HCT116 (cell line): Measurements from ENCODE around the gene TTC23. TPM values are rescaled to one million over a fixed set of nuclear protein-coding genes. Genes with fewer than 3 reads are reported as not detected.

Experiments
- ATAC-seq: fragments of 200-7000 bp; cut with Tn5 transposase; 2 replicates; pipeline ENCODE4 v1.9.1; 2020; ENCODE audit warnings: mild to moderate bottlenecking, moderate library complexity
- Bru-seq: library from RNA; stranded (reverse); fragments of 400-500 nt; gene quantifications from one replicate; lab custom pipeline; 2021; lab: Mats Ljungman, UMichigan
- BruChase-seq, 2 experiments: library from RNA; stranded (reverse); fragments of 400-500 nt; gene quantifications; one replicate each; lab custom pipeline; 2021; lab: Mats Ljungman, UMichigan
- BruUV-seq: library from RNA; stranded (reverse); fragments of 400-500 nt; replicated peaks from 2 replicates; lab custom pipeline; 2021; lab: Mats Ljungman, UMichigan
- CTCF ChIA-PET: fragments of 300-600 bp; sonication (Branson Sonifier 250); formaldehyde crosslinking; loops from one replicate; lab custom pipeline; 2021; ENCODE audit warnings: antibody characterized with exemption; lab: Charles Lee
- POLR2A ChIA-PET: fragments of 300-600, 350-600 bp; sonication (Branson Sonifier 250); formaldehyde crosslinking; loops from one replicate; lab custom pipeline; 2021; ENCODE audit warnings: antibody characterized with exemption; lab: Charles Lee
- RAD21 ChIA-PET, 2 experiments: fragments of 300-600 bp; sonication (Branson Sonifier 250); formaldehyde crosslinking; loops; one replicate each; lab custom pipeline; 2023; ENCODE audit warnings: low total read pairs in 2 of 2; ENCODE audit not compliant: uncharacterized antibody in 2 of 2, unreplicated experiment in 2 of 2, low non-redundant PET in 1 of 2; lab: Charles Lee
- DNase-seq: peaks from one replicate; pipeline ENCODE4 v3.0.0-alpha.2; 2010; ENCODE audit warnings: low read depth, low spot score
- H2AFZ ChIP-seq: fragments of 200-600 bp; shearing (Covaris generic), sonication (generic); 2 replicates; pipeline ENCODE4 v1.6.1; 2017; ENCODE audit warnings: low read depth, mixed run types, mixed read lengths, antibody characterized with exemption, low read length; ENCODE audit not compliant: poor library complexity, severe bottlenecking
- H3K27ac ChIP-seq: 2 replicates; pipeline ENCODE4 v1.5.1; 2012; ENCODE audit warnings: low read depth, low read length
- H3K27me3 ChIP-seq: fragments of 200-600 bp; sonication (generic); 2 replicates; pipeline ENCODE4 v1.6.1; 2016; ENCODE audit warnings: mixed run types, low read length, mixed read lengths; ENCODE audit not compliant: insufficient read depth
- H3K36me3 ChIP-seq, 2 experiments: fragments of 200-500 bp in 1 of 2; fragments of 200-600 bp in 1 of 2; sonication (Bioruptor generic) in 1 of 2; sonication (generic) in 1 of 2; 2 replicates each; pipeline versions ENCODE4 v1.5.1 to v1.6.1; 2014 to 2016; ENCODE audit warnings: low read length in 2 of 2, inconsistent platforms in 1 of 2, mixed read lengths in 1 of 2, mixed run types in 1 of 2; ENCODE audit not compliant: insufficient read depth in 2 of 2, control insufficient read depth in 1 of 2
- H3K4me1 ChIP-seq, 2 experiments: fragments of 200-600 bp in 1 of 2; sonication (generic) in 1 of 2; 2 replicates each; pipeline versions ENCODE4 v1.5.1 to v1.6.1; 2012 to 2017; ENCODE audit warnings: low read length in 2 of 2, inconsistent platforms in 1 of 2, mild to moderate bottlenecking in 1 of 2, mixed read lengths in 1 of 2, mixed run types in 1 of 2, moderate library complexity in 1 of 2; ENCODE audit not compliant: insufficient read depth in 2 of 2, control insufficient read depth in 1 of 2
- H3K4me2 ChIP-seq: fragments of 200-600 bp; sonication (generic); 2 replicates; pipeline ENCODE4 v1.6.1; 2017; ENCODE audit warnings: mixed run types, low read length, mixed read lengths
- H3K4me3 ChIP-seq, 2 experiments: fragments of 200-600 bp in 1 of 2; sonication (generic) in 1 of 2; replicated peaks in 1 of 2; 2 replicates each; pipeline ENCODE4 v1.5.1; 2011 to 2016; ENCODE audit warnings: low read length in 2 of 2, control low read depth in 1 of 2, low read depth in 1 of 2, mild to moderate bottlenecking in 1 of 2, mixed read lengths in 1 of 2, mixed run types in 1 of 2
- H3K79me2 ChIP-seq: fragments of 200-600 bp; sonication (generic); 2 replicates; pipeline ENCODE4 v1.6.1; 2017; ENCODE audit warnings: mild to moderate bottlenecking, mixed run types, low read length, moderate library complexity, mixed read lengths; ENCODE audit not compliant: insufficient read depth
- H3K9ac ChIP-seq: fragments of 200-600 bp; sonication (generic); 2 replicates; pipeline ENCODE4 v1.6.1; 2016; ENCODE audit warnings: low read length, mixed read lengths
- H3K9me2 ChIP-seq: fragments of 200-600 bp; sonication (generic), shearing (Covaris generic); 2 replicates; pipeline ENCODE4 v1.6.1; 2017; ENCODE audit warnings: mixed run types, mild to moderate bottlenecking, moderate library complexity; ENCODE audit not compliant: insufficient read depth
- H3K9me3 ChIP-seq, 2 experiments: fragments of 200-500 bp in 1 of 2; fragments of 200-600 bp in 1 of 2; sonication (Bioruptor generic) in 1 of 2; sonication (generic) in 1 of 2; 2 replicates each; pipeline ENCODE4 v1.6.1; 2014 to 2017; ENCODE audit warnings: low read length in 2 of 2, mixed read lengths in 2 of 2, inconsistent platforms in 1 of 2, low read depth in 1 of 2, mild to moderate bottlenecking in 1 of 2, mixed run types in 1 of 2, moderate library complexity in 1 of 2; ENCODE audit not compliant: control insufficient read depth in 1 of 2, insufficient read depth in 1 of 2
- H4K20me1 ChIP-seq: fragments of 200-600 bp; sonication (generic), shearing (Covaris generic); 2 replicates; pipeline ENCODE4 v1.6.1; 2017; ENCODE audit warnings: mixed run types, mild to moderate bottlenecking, moderate library complexity; ENCODE audit not compliant: insufficient read depth
- ELF1 ChIP-seq: IDR thresholded peaks from 2 replicates; pipeline ENCODE4 v1.6.1; 2012; ENCODE audit warnings: low read depth, borderline replicate concordance
- EZH2phosphoT487 ChIP-seq: fragments of 200-600 bp; IDR thresholded peaks from 2 replicates; pipeline ENCODE4 v1.6.1; 2018; ENCODE audit warnings: antibody characterized with exemption, borderline replicate concordance
- FOSL1 ChIP-seq: IDR thresholded peaks from 2 replicates; pipeline ENCODE4 v1.6.1; 2012; ENCODE audit warnings: low read depth
- JUND ChIP-seq: IDR thresholded peaks from 2 replicates; pipeline ENCODE4 v1.6.1; 2012
- MAX ChIP-seq: IDR thresholded peaks from 2 replicates; pipeline ENCODE4 v1.6.1; 2012
- POLR2AphosphoS5 ChIP-seq: IDR thresholded peaks from 2 replicates; pipeline ENCODE4 v1.6.1; 2011; ENCODE audit warnings: mild to moderate bottlenecking, low read depth, low read length, moderate library complexity
- RAD21 ChIP-seq: IDR thresholded peaks from 2 replicates; pipeline ENCODE4 v1.6.1; 2012; ENCODE audit warnings: low read depth, mild to moderate bottlenecking
- REST ChIP-seq: IDR thresholded peaks from 2 replicates; pipeline ENCODE4 v1.6.1; 2012; ENCODE audit warnings: low read depth
- SP1 ChIP-seq: IDR thresholded peaks from 2 replicates; pipeline ENCODE4 v1.6.1; 2012; ENCODE audit warnings: low read depth
- intact Hi-C: fragments of 100-400 bp; cut with micrococcal nuclease; formaldehyde crosslinking; loops from 2 replicates; pipeline ENCODE4 v1.10.0; 2022
- long read RNA-seq: library from polyadenylated mRNA; unstranded; transcript quantifications from one replicate; pipeline ENCODE4 v2.0.0, GENCODE V29; 2021; ENCODE audit not compliant: unreplicated experiment
- polyA plus RNA-seq: library from polyadenylated mRNA; unstranded; fragments of >200 nt; gene quantifications from 2 replicates; pipeline ENCODE4 v1.2.1, GENCODE V29; 2012; ENCODE audit warnings: missing spikeins
- total RNA-seq: library from RNA; stranded (reverse); gene quantifications from one replicate; pipeline ENCODE4 v1.2.1, GENCODE V29; 2021; ENCODE audit not compliant: unreplicated experiment

TTC23 gene
- total RNA-seq: 10.2 TPM
- 8.3 and 9.1 TPM in 2 replicates for polyA plus RNA-seq
- percentile 63 among the genes with signal in this experiment for Bru-seq, nascent RNA
- BruChase-seq, experiment 1, labeled RNA remaining after a 6-hour chase: percentile 50 among the genes with signal in this experiment
- BruChase-seq, experiment 2, labeled RNA remaining after a 2-hour chase: percentile 55 among the genes with signal in this experiment
- long read RNA-seq, partial matches to known transcripts: 4 of 7 reads
- long read RNA-seq, other reads (novel, unspliced or antisense): 3 of 7 reads

GRCh38 chr15:99249270-99249841 lies at the start of gene TTC23:
TTC23 (minus strand) TSS chr15:99249581; CDS start chr15:99228712, 20,869 bp downstream.
- TF ChIP-seq REST: no peak
- TF ChIP-seq EZH2phosphoT487: no peak
- peak; percentile 19; the same call in 1 of the 2 replicates for TF ChIP-seq JUND
- TF ChIP-seq POLR2AphosphoS5: peak; percentile 64
- 0 out of 2 replicates have a peak, but pooled peaks have one; percentile 4 for TF ChIP-seq FOSL1
- TF ChIP-seq RAD21: no peak
- TF ChIP-seq MAX: peak; percentile 79
- TF ChIP-seq SP1: peak; percentile 92
- peak; percentile 36 for TF ChIP-seq ELF1
- RAD21 ChIA-PET: no interaction called here
- Histone ChIP-seq H3K9ac (peak within 1 kb of the TSS; percentile 81), H3K27me3 (no peaks in the 10 kb centered on the region), H3K9me3 (no peaks in the 10 kb centered on the region), H2AFZ (peak within 1 kb of the TSS; percentile 94), H3K36me3 (no peaks in the 10 kb centered on the region), H3K79me2 (peaks cover 16% of the 10 kb centered on the region), H3K9me2 (no peaks in the 10 kb centered on the region), H3K27ac (peak within 1 kb of the TSS; percentile 70), H3K4me3 (peak within 1 kb of the TSS; percentile 77 to 83), H3K4me1 (peaks cover 11 to 30% of the 10 kb centered on the region in 2 experiments; a peak in 3 of 4 replicates), H4K20me1 (no peaks in the 10 kb centered on the region), H3K4me2 (peak within 1 kb of the TSS; percentile 71)
- DNase-seq (peak; percentile 85), ATAC-seq (peak; percentile 52)
- BruUV-seq: no TSS peak
- CTCF ChIA-PET: interaction anchor here (0.7 kb wide), 1 partner anchor 24 kb away, joined by 3 read pairs; no protein-coding TSS in a partner anchor
- POLR2A ChIA-PET: interaction anchor here (0.5 kb wide), 1 partner anchor 484 kb away, joined by 3 read pairs; the partner anchor contains the start of gene LYSMD4
- intact Hi-C loops: no loop called here
